HG02623 (cell line): ENCODE measurements around the gene RARB.

Source experiments
- ATAC-seq: cut with Tn5 transposase; IDR thresholded peaks from one replicate; pipeline ENCODE4 v1.9.1; 2021; ENCODE audit warnings: moderate library complexity; ENCODE audit not compliant: unreplicated experiment

The RARB gene

DNA sequence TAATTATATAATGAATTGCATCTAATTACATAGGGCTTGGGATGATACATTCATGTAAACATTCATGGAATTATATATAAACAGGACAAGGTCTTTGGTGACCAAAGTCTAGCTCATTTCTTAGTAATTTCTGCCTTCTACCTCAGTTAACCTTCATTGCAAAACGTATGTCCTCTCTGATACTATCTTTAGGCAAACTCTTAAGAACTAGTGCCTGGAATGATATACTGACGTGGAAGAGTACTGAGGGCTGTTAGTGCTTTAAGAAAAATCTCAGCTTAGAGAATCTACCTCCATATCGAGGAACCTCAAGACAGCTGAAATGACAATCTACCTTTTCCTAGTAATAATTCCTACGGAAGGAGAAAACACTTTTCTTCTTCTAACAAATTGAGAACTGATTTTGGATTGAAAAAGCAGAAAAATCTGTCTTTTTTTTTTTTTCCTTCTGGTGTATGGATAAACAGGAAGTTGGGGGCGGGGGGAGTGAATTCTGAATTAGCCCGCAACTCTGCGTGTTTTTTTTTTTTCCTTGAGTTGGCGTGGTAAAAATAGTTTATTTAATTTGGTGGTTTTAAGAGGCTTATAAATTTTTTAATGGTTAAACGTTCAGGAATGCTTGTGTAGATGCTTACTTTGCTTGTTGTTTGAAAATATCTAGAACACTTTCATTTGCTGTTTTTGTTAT is 43.2 kb downstream of the RARB start:
- ATAC-seq, result no peak

DNA sequence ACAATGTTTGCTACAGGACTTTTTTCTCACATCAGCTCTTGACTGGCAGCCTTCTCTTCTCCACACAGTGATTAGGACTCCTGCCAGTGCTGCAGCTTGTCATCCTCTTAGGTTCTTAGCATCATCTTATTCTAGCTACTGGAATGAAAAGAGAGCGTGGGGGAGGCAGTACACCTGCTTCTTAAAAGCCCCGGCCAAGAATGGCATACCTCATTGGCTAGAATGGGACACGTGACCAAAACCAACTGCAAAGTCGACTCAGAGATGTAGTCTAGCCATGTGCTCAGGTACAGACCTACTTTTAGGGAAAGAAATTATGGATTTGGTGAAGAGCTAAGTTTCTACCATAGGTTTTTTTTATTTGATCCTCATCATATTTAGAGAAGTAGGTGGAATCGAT is 44.1 kb downstream of the RARB start:
- no peak for ATAC-seq

DNA sequence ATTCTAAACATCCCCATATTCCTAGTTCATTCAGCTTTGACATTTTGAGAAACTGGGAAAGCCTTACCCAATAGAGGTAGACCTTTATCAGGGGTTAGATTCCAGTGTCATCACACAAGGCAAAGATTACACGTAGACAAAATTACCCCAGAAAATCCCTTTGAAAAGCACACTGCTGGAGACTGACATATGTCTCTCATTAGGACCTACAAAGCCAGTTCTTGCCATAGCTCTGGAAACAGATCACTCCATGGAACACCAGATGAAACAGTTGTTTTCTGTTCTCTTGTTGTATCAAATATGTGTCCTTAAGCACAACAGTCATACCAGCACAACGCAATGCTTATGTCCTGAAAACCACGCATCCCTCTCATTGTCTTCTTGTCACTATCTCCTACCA is 44.7 kb downstream of the RARB start:
- ATAC-seq, result no peak

- ATAC-seq, result no peak
Measured at GRCh38 chr3:25473246-25473645, 45.2 kb downstream of the RARB start.

DNA sequence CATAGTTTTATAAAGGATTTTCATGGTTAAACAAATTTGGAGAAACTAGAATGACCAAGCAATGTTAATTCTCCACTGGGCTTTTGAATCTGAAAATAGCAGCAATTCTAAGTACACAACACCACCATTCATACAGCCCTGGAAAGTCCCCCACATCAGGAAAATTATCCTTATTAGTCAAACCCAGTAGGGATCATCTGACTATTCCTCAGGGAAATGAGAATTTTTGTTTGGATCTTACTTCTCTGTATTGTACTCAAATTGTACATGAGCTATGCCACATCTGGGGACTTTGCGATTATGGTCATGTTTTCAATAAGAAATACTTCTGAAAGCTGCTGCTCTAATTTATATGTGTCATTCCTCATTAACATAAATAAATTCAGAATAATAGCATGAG is 46.0 kb downstream of the RARB start:
- ATAC-seq, result no peak

DNA sequence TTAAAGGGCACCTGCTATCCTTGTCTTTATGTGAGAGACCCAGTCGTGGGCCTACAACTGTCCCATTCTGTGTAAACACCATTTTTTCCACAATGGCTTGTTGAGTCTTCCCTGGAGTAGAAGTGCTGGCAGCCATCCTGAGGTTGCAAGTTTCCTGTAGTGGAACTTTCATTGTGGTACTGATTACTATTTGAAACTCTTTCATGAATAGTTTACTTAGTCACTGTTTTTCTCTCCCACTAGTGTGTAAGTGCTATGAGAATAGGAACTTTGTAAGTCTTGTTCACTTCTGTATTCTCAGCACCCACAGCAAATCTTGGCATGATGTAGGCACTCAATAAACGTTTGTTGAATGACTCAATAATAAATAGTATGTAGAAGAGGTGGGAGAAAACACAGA is 48.6 kb downstream of the RARB start:
- no peak for ATAC-seq

- ATAC-seq, result no peak
Measured at GRCh38 chr3:25478211-25478757, 50.2 kb downstream of the RARB start.

DNA sequence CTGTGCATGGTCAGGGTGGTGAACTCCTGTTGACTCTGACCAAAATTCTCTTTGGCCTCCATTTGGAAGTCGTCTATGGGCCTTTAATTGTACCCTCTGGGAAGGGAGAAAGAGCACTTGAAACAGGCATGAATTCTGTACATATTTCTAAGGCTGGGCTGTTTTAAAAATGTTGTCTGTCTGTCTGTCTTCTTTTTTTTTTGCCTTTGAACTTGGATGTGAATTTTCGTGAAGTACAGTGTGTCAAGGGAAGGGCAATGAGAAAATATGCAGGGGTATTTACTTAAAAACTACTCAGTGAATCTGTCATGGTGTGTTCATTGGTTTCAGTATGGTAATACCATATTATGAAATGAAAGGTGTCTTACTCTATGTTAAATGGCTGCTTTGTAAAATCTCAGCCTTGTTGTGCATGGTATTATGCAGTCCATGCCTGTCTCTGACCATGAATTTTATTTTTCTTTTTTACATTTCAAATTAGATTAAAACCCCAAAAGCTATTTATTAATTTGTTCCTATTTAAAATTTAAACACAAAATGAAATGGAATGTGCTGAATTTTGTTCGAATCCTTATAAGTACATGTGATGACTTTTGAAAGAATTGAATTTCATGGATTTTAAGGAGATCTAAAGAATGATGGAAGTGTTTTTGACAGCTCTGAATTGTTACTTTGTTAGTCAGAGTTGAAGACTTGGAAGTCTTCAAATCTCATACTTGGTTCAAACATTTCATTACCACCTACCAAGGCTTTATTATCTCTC is 51.1 kb downstream of the RARB start:
- ATAC-seq, result no peak

DNA sequence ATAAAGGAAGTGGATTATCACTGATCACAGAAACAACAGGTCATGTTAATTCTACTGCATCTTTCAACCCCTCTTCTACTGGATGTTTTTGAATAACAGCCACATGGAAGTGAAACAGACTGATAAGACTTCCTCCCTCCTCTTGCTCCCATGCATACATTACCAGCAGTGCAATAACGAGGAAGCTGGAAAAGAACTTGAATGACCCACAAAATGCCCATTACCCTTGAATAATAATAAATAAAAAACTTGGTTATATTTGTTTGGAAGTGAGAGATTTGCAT is 51.6 kb downstream of the RARB start:
- ATAC-seq, result no peak

DNA sequence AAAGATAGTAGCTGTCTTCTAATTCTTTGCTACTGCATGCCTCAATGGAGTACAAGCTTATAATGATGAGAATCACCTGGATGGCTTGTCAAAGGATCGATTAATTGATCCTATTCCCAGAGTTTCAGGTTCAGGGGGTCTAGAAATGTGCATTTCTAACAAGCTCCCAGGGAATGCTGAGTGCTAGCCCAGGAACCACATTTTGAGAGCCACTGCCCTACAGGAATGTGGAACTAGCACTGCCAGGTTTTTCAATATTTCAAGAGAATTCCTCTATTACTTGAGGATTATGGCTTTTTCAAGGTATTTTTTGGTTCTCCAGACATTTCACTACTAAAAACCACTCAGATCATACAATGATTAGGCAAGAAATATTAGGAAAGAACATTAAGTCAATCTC is 52.7 kb downstream of the RARB start:
- ATAC-seq, result no peak

DNA sequence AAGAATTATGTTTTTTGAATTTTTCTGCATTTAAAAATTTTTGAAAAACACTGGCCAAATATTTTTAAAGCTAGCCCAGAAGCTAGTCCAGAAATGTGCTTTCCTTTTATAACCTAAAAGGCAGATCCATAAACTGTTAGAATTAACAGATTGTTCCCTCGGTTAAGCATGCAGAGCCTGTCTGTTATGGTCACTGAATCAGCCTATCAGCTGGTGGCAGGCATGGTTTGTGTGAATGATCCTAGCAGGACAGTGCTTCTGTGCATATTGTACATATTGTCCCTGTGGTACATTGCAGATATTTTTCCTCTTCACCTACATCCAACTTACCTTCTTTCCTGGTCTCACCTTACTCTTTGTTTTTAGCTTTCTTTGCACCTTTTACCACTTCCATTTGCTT is 53.3 kb downstream of the RARB start:
- ATAC-seq, result no peak

DNA sequence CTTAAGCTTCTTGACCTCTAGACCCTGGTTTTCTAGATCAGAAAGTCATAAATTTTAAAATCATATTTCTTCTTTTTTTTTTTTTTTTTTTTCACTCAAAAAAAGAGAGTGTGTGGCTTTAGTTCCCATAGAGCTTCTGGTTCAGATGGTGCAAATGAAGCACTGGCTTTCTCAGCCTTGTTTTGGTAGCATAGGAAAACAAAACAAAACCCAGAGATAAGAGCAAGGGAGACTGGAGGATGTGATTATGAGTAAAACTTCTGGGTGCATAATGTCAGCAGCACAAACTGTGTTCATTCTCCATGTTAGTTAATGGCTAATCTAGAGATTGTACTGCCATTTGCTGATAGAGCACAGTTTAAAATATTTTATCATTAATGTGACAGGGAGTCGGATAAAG is 55.4 kb downstream of the RARB start:
- ATAC-seq, result no peak

DNA sequence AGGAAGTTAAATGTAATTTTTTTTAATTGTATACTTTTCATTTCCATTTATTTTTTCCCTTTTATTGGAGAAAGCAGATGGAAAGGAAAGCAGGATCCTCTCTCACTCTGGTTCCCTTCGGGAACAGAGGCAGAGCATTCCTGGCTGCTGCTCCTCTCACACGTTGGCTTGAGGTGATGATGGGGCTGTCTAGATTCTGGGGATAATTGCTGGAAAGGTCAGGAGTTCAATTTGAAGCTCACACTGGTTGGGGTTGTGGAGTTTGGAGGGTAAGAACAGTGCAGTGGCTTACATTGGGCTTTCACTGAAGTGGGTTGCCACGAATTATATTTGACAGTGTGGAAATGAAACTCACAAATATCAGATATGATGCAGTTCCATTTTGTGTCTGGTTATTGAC is 57.6 kb downstream of the RARB start:
- no peak for ATAC-seq

GRCh38 chr3:25486932-25487331 is 58.9 kb downstream of the RARB start:
- ATAC-seq, result no peak

- ATAC-seq, result no peak
Measured at GRCh38 chr3:25489858-25490593, 62.0 kb downstream of the RARB start.

- ATAC-seq, result no peak
Measured at GRCh38 chr3:25493246-25493645, 65.2 kb downstream of the RARB start.

- ATAC-seq, result no peak
Measured at GRCh38 chr3:25493786-25494185, 65.7 kb downstream of the RARB start.

- ATAC-seq, result no peak
Measured at GRCh38 chr3:25495304-25495703, 67.2 kb downstream of the RARB start.

DNA sequence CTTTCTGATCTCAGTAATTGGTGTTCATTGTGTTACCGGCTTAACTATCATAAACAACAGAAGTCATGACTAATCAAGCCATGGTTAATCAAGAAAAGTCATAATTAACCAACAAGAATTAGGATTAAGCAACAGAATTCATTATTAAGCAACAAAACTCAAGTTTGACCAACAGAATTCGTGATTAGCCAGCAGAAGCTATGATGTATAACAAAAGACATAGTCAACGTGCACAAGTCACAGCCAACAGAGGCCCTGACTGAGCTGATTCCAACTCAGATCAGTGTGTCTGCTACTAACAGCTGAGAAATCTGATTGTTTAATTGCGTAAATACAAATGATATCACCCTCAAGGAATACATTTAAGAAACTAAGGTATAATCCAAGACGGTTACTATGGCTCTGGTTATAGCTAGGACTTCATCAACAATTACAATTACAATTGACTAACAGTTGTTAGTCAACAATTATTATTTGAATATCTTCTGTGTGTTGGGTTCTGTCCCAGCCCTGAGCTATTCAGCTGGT is 67.7 kb downstream of the RARB start:
- no peak for ATAC-seq

GRCh38 chr3:25497096-25497495 is 69.0 kb downstream of the RARB start:
- ATAC-seq, result no peak

DNA sequence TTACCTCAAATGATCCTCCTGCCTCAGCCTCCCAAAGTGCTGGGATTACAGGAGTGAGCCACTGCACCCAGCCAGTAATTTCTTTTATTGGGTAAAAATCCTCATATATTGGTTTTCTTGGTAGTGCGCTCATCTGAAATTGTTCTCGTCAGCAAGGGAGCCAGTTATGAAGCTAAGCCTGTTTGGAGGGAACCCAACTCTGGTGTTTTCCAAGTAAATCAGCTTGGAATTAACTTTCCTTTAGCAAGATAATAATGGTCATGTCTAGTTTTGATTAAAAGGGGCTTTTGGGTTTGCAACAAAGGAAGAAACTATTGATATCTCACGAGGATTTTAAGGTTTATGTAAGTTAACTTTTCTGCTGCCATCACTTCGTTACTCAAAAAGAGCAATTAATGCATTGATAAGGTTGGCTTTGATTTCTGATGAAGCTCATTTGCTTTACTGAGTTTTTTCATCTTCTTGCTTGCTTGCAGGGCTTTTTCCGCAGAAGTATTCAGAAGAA is 72.7 kb downstream of the RARB start:
- ATAC-seq, result no peak

DNA sequence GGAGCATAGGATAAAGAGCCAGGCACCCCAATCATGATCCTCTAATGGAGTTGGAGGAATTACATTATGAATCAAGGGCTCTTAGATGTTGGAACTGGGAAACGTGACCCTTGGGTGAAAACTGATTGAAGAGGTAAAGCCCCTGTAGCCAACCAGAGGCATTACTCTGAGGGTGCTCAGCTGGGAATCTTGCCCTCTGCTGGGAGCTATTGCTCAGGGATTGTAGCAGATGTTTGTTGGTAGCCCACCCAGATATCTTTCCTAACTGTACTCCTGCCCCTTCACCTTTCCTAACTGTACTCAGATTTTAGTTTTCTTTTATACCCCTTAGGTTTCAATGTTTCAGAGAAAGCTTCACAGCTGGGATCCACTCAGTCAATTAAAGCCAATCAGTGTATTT is 74.2 kb downstream of the RARB start:
- ATAC-seq, result no peak
